GM12878 (cell line): ENCODE measurements around the gene AKR1B1. TPM values are rescaled to one million over a fixed set of nuclear protein-coding genes. Genes with fewer than 3 reads are reported as not detected.

Experiments used
- ATAC-seq: fragments of 200-7000 bp; cut with Tn5 transposase; 3 replicates; pipeline ENCODE4 v1.9.1; 2020; ENCODE audit warnings: mild to moderate bottlenecking, moderate library complexity
- BruUV-seq: library from RNA; stranded (reverse); fragments of 400-500 nt; replicated peaks from 2 replicates; lab custom pipeline; 2021; lab: Mats Ljungman, UMichigan
- CTCF ChIA-PET: fragments of 300-600 bp; sonication (Branson Sonifier 250); formaldehyde crosslinking; extraction: SDS; loops from one replicate; lab custom pipeline; 2021; ENCODE audit warnings: inconsistent platforms; lab: Yijun Ruan, JAX
- POLR2A ChIA-PET: fragments of 350-600 bp; formaldehyde crosslinking; extraction: SDS; loops from one replicate; lab custom pipeline; 2021; ENCODE audit warnings: inconsistent platforms; lab: Charles Lee
- RAD21 ChIA-PET: fragments of 300-600 bp; sonication (Branson Sonifier 250); formaldehyde crosslinking; loops from one replicate; lab custom pipeline; 2023; ENCODE audit warnings: antibody characterized with exemption; ENCODE audit not compliant: unreplicated experiment; lab: Charles Lee
- SMC1A ChIA-PET: fragments of 300-600 bp; sonication (Branson Sonifier 250); formaldehyde crosslinking; loops from one replicate; lab custom pipeline; 2023; ENCODE audit not compliant: unreplicated experiment, uncharacterized antibody; lab: Charles Lee
- DNase-seq: peaks from one replicate; pipeline ENCODE4 v3.0.0-alpha.2; 2011; ENCODE audit warnings: low read depth, low spot score
- FAIRE-seq: peaks from 3 replicates; lab custom pipeline; 2011; peaks lifted over from hg19 to GRCh38; lab: Jason Lieb, UNC
- H2AFZ ChIP-seq: 2 replicates; pipeline ENCODE4 v1.6.0; 2011; ENCODE audit warnings: low read depth, low read length, control low read depth; ENCODE audit not compliant: control insufficient read depth
- H3K27ac ChIP-seq: 2 replicates; pipeline ENCODE4 v1.5.1; 2011; ENCODE audit warnings: control low read depth; ENCODE audit not compliant: control insufficient read depth, insufficient read depth
- H3K27me3 ChIP-seq, 2 experiments: replicated peaks in 1 of 2; 2 replicates each; pipeline versions ENCODE4 v1.6.0 to v1.6.1; 2011; ENCODE audit warnings: low read length in 1 of 2; ENCODE audit not compliant: control insufficient read depth in 2 of 2, insufficient read depth in 2 of 2
- H3K36me3 ChIP-seq, 2 experiments: 2 replicates each; pipeline ENCODE4 v1.5.1; 2011; ENCODE audit warnings: low read length in 1 of 2; ENCODE audit not compliant: control insufficient read depth in 2 of 2, insufficient read depth in 2 of 2
- H3K4me1 ChIP-seq: 2 replicates; pipeline ENCODE4 v1.6.1; 2011; ENCODE audit warnings: mild to moderate bottlenecking, low read length, moderate library complexity, mixed read lengths; ENCODE audit not compliant: control insufficient read depth, insufficient read depth
- H3K4me2 ChIP-seq: 2 replicates; pipeline ENCODE4 v1.6.0; 2011; ENCODE audit warnings: control low read depth; ENCODE audit not compliant: control insufficient read depth, insufficient read depth
- H3K4me3 ChIP-seq: fragments of 200-600 bp; sonication (generic); 2 replicates; pipeline ENCODE4 v1.5.1; 2016
- H3K79me2 ChIP-seq: 2 replicates; pipeline ENCODE4 v1.6.0; 2011; ENCODE audit warnings: low read length; ENCODE audit not compliant: control insufficient read depth, insufficient read depth
- H3K9ac ChIP-seq: 2 replicates; pipeline ENCODE4 v1.8.0; 2011; ENCODE audit warnings: low read length, control low read depth, mixed read lengths; ENCODE audit not compliant: control insufficient read depth, insufficient read depth
- H3K9me3 ChIP-seq: replicated peaks from 3 replicates; pipeline ENCODE4 v1.5.1; 2011; ENCODE audit warnings: mild to moderate bottlenecking, low read length; ENCODE audit not compliant: control insufficient read depth, insufficient read depth
- H4K20me1 ChIP-seq: 2 replicates; pipeline ENCODE4 v1.6.0; 2011; ENCODE audit not compliant: control insufficient read depth, insufficient read depth
- CBFB ChIP-seq: IDR thresholded peaks from 2 replicates; pipeline ENCODE4 v1.6.1; 2016; ENCODE audit warnings: antibody characterized with exemption, low read depth
- CBX3 ChIP-seq: fragments of 200-600 bp; sonication (generic); IDR thresholded peaks from 2 replicates; pipeline ENCODE4 v1.6.1; 2016; ENCODE audit warnings: low read depth, borderline replicate concordance
- CBX5 ChIP-seq: sonication (generic); IDR thresholded peaks from 2 replicates; pipeline ENCODE4 v1.6.1; 2016; ENCODE audit warnings: low read depth, moderate library complexity, mild to moderate bottlenecking, inconsistent platforms
- CEBPZ ChIP-seq: fragments of 150-350 bp; IDR thresholded peaks from 2 replicates; pipeline ENCODE4 v1.6.1; 2016; ENCODE audit warnings: low read depth, low read length
- CHD4 ChIP-seq: fragments of 200-600 bp; sonication (generic); IDR thresholded peaks from 2 replicates; pipeline ENCODE4 v1.6.1; 2016; ENCODE audit warnings: mild to moderate bottlenecking
- CREM ChIP-seq: IDR thresholded peaks from 2 replicates; pipeline ENCODE4 v1.6.1; 2014; ENCODE audit warnings: antibody characterized with exemption, low read depth
- EP300 ChIP-seq, 2 experiments: fragments of 150-350 bp in 1 of 2; IDR thresholded peaks; 2 replicates each; pipeline ENCODE4 v1.6.1; 2011 to 2012; ENCODE audit warnings: low read depth in 2 of 2, low read length in 2 of 2, borderline replicate concordance in 1 of 2, improper control_type of control experiment in 1 of 2, inconsistent platforms in 1 of 2; ENCODE audit not compliant: control insufficient read depth in 1 of 2
- GABPA ChIP-seq: IDR thresholded peaks from 2 replicates; pipeline ENCODE4 v1.6.1; 2014; ENCODE audit warnings: antibody characterized with exemption, low read depth, mild to moderate bottlenecking, inconsistent platforms
- HDAC6 ChIP-seq: fragments of 200-600 bp; sonication (generic); IDR thresholded peaks from one replicate; pipeline ENCODE4 v1.8.0; 2017; ENCODE audit warnings: antibody characterized with exemption; ENCODE audit not compliant: unreplicated experiment
- LARP7 ChIP-seq: fragments of 450-650 bp; IDR thresholded peaks from 2 replicates; pipeline ENCODE4 v1.6.1; 2017; ENCODE audit warnings: mild to moderate bottlenecking
- MEF2A ChIP-seq: IDR thresholded peaks from 2 replicates; pipeline ENCODE4 v1.6.1; 2011; ENCODE audit warnings: low read depth, mild to moderate bottlenecking, low read length, moderate library complexity; ENCODE audit not compliant: insufficient read depth
- MYC ChIP-seq: IDR thresholded peaks from 2 replicates; pipeline ENCODE4 v1.6.1; 2011; ENCODE audit warnings: mild to moderate bottlenecking, low read length, moderate library complexity, inconsistent platforms; ENCODE audit not compliant: insufficient read depth, insufficient replicate concordance, insufficient read length, severe bottlenecking
- NFIC ChIP-seq: IDR thresholded peaks from 2 replicates; pipeline ENCODE4 v1.6.1; 2012; ENCODE audit warnings: low read depth, mild to moderate bottlenecking, inconsistent platforms, low read length, moderate library complexity
- NRF1 ChIP-seq: conservative IDR thresholded peaks from 2 replicates; pipeline ENCODE4 v1.6.1; 2011; ENCODE audit warnings: mild to moderate bottlenecking, low read depth, low read length, improper control_type of control experiment
- RELA ChIP-seq: fragments of 450-650 bp; IDR thresholded peaks from 2 replicates; pipeline ENCODE4 v1.8.0; 2014; ENCODE audit warnings: borderline replicate concordance; ENCODE audit not compliant: partially characterized antibody
- RELB ChIP-seq: fragments of 450-650 bp; IDR thresholded peaks from 2 replicates; pipeline ENCODE4 v1.6.1; 2017; ENCODE audit warnings: low read depth, mild to moderate bottlenecking, moderate library complexity
- SP1 ChIP-seq: IDR thresholded peaks from one replicate; pipeline ENCODE4 v1.6.1; 2011; ENCODE audit warnings: low read depth, low read length
- STAT1 ChIP-seq: fragments of 450-650 bp; conservative IDR thresholded peaks from 2 replicates; pipeline ENCODE4 v1.6.1; 2014; ENCODE audit warnings: antibody characterized with exemption, mild to moderate bottlenecking
- SUPT20H ChIP-seq: IDR thresholded peaks from 2 replicates; pipeline ENCODE4 v1.6.1; 2011; ENCODE audit warnings: low read depth, mild to moderate bottlenecking, low read length, moderate library complexity, borderline replicate concordance; ENCODE audit not compliant: control insufficient read depth
- ZBED1 ChIP-seq: IDR thresholded peaks from 2 replicates; pipeline ENCODE4 v1.6.1; 2016; ENCODE audit warnings: borderline replicate concordance
- WGBS: methylation state at CpG from one replicate; pipeline ENCODE4 v1.1.6; 2016; ENCODE audit warnings: low lambda C conversion rate; ENCODE audit not compliant: insufficient replicate concordance, insufficient coverage; ENCODE audit errors: missing lambda C conversion rate; 5-methylcytosine and 5-hydroxymethylcytosine counted together
- in situ Hi-C: fragments of 300-500 bp; cut with MboI; formaldehyde crosslinking; loops from 9 replicates; pipeline ENCODE4 v1.14.3; 2018; ENCODE audit warnings: mixed read lengths
- intact Hi-C: fragments of 100-400 bp; cut with micrococcal nuclease; formaldehyde crosslinking; loops from one replicate; pipeline ENCODE4 v1.14.2; 2022; ENCODE audit not compliant: unreplicated experiment
- polyA plus RNA-seq, 11 experiments: library from polyadenylated mRNA; depleted of rRNA in 4 of 11; unstranded in 6 of 11; stranded (reverse) in 5 of 11; fragments of >200 nt; fragmentation: Nextera tagmentation in 4 of 11; fragmentation: Illumina TruSeq in 1 of 11; extraction: Ambion mirVana in 4 of 11; extraction: Trizol in 1 of 11; gene quantifications; 1 replicate in 1 of 11; 2 replicates in 10 of 11; pipeline versions ENCODE4 v1.2.1 to v1.2.3, GENCODE V29; 2011 to 2016; ENCODE audit warnings: inconsistent platforms in 2 of 11, missing spikeins in 2 of 11, low read depth in 1 of 11
- total RNA-seq, 4 experiments: library from RNA; depleted of rRNA in 3 of 4; stranded (reverse); fragments of >200 nt in 3 of 4; fragmentation: Illumina TruSeq in 1 of 4; extraction: Trizol in 1 of 4; gene quantifications; 2 replicates each; pipeline versions ENCODE4 v1.2.1 to v1.2.3, GENCODE V29; 2013 to 2021

The AKR1B1 gene
- total and polyA plus RNA-seq, 10 of the 15 experiments (the other 5 are each of a cell fraction or from before 2014, with no cell fraction given), result 40.4 to 252 (median 156) TPM

- no peak for FAIRE-seq
These were observed 24.2 kb downstream of the AKR1B1 start for GRCh38 chr7:134434701-134435100.

More at GRCh38 chr7:134434701-134435100, 24.2 kb downstream of the AKR1B1 start:
- in situ Hi-C loops (loop anchor here (5.0 kb wide), 2 partner anchors 78 to 168 kb away; no protein-coding TSS in a partner anchor), intact Hi-C loops (loop anchor here (5.0 kb wide), 1 partner anchor 518 kb away; no protein-coding TSS in a partner anchor)
- SMC1A ChIA-PET, result interaction anchor here (1.7 kb wide), 1 partner anchor 172 kb away, joined by 3 read pairs; no protein-coding TSS in a partner anchor
- TF ChIP-seq NRF1 (no peak), MYC (no peak), ZBED1 (no peak), HDAC6 (no peak), SUPT20H (no peak), RELB (no peak), CREM (no peak), EP300 (IDR thresholded peaks at IDR 0.05; ENCODE audit: borderline replicate concordance in 1 of 2, control insufficient read depth in 1 of 2, low read depth in 2 of 2, low read length in 2 of 2) (no peak), CEBPZ (no peak), GABPA (no peak), CBX3 (no peak), CBFB (no peak), LARP7 (no peak), MEF2A (no peak), CBX5 (no peak), CHD4 (no peak), NFIC (no peak), SP1 (no peak), RELA (no peak), STAT1 (no peak)
- no peaks in the 10 kb centered on the region for H4K20me1 ChIP-seq
- H3K79me2 ChIP-seq, result no peaks in the 10 kb centered on the region
- H3K9me3 ChIP-seq, result no peaks in the 10 kb centered on the region
- RAD21 ChIA-PET, result interaction anchor here (1.0 kb wide), 1 partner anchor 173 kb away, joined by 3 read pairs; no protein-coding TSS in a partner anchor
- H3K27ac ChIP-seq, result no peak overlapping the region
- H3K4me1 ChIP-seq, result peaks cover 5% of the 10 kb centered on the region
- no peaks in the 10 kb centered on the region for H3K36me3 ChIP-seq
- no peaks in the 10 kb centered on the region for H3K27me3 ChIP-seq
- no peak overlapping the region for H3K4me3 ChIP-seq
- no peak for ATAC-seq
- no peak overlapping the region for H3K9ac ChIP-seq
- BruUV-seq, result no TSS peak
- POLR2A ChIA-PET, result no interaction called here
- DNase-seq, result no peak
- H3K4me2 ChIP-seq, result no peak overlapping the region
- no peak overlapping the region for H2AFZ ChIP-seq
- 74% methylated on average over 5 of the region's 5 CpGs for WGBS
- CTCF ChIA-PET, result interaction anchor here (1.0 to 1.7 kb wide), 4 partner anchors 80 to 173 kb away, joined by 3 to 4 read pairs (median 4); no protein-coding TSS in a partner anchor
